IPS DF 4.7 (cell line): ENCODE results near the gene ZNF592.

Experiments used
- DNase-seq: peaks from one replicate; pipeline ENCODE4 v3.0.0-alpha.2; 2013; ENCODE audit warnings: low spot score; ENCODE audit errors: extremely low read depth

Gene ZNF592

GRCh38 chr15:84805221-84805620, 56.8 kb downstream of the ZNF592 start:
- no peak for DNase-seq

DNA sequence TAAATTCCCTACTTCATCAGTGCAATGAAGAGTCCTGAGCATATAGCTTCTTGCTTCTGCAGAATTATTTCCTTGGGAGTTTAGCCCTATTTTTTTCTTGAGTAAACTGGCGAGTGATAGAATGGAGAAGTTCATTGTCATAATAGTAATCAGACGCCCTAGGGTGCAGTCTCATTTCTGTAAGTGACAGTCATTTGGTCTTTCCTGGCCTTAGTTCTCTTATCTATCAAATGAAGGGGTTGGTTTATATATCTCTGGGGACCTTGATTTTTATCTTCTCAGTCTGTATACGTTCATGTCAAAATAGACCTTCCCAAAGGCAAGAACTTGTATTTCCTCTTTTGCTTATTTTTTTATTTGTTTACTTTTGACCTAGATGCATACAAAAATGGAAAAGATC, 58.8 kb downstream of the ZNF592 start:
- no peak for DNase-seq

DNA sequence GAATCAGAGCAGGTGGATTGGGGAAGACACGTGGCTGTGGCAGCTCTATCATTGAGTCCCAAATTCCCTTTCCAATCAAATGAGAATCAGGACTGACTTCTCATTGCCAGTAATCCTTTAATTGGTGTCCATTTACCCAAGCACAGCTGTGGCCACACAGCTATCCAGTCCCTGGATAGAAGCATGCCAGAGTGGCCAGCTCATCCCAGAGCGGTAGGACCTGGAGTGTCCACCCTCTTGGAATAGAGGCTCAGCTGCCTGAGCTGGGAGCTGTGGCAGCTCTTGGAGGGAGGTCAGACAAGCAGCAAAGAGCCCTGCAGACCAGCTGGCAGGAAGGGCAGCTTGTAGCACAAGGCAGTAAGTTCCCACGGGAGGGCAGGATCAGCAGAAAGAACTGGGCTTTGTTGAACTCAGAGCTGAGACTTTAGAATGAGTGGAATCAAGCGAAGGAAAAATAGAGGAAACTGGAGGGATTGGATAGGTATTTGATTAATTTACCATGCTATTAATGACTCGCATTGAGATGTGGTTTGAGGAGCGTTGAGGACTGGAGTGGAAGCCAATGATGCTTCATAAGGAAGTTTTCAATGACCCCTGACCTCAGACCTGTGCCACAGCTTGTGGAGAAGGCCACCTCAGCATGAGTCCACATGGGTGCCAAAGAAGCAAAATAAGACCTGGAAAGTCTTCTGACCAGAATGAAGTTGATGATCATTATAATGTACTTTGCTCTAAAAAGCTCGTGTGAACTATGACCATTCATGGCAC, 61.9 kb downstream of the ZNF592 start:
- no peak for DNase-seq

- DNase-seq = no peak
Observed at GRCh38 chr15:84811151-84811550, 62.8 kb downstream of the ZNF592 start.

- DNase-seq = no peak
Observed at GRCh38 chr15:84811828-84812227, 63.4 kb downstream of the ZNF592 start.

DNA sequence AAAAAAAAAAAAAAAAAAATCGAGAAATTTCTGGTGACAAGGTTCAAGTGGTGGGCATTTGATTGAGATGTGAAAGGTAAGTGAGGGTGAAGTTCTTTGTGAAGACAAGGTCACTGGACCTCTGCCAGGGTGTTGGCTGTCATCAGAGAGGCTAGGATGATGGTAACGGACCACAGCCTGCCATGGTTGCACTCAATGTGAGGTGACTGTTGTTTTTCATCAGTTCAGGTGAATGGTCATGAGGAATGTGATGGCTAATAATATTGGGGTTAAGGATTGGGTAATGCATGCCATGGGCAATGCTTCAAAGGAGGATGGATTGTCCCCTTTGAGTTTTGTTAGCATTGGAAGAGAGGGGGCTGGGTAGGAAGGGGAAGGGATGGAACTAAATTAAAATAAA, 64.5 kb downstream of the ZNF592 start:
- no peak for DNase-seq

DNA sequence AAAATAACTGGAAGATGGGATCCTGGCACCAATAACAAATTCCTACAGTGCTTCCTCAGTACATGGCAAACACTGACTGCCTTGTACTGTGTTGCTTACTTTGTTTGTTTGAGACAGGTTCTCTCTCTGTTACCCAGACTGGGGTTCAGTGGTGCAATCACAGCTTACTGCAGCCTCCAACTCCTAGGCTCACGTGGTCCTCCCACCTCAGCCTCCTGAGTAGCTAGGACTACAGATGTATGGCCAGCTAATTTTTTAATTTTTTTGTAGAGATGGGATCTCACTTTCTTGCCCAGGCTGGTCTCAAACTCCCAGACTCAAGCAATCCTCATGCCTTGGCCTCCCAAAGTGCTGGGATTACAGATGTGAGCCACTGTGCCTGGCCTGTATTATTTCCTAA, 65.0 kb downstream of the ZNF592 start:
- DNase-seq = no peak

DNA sequence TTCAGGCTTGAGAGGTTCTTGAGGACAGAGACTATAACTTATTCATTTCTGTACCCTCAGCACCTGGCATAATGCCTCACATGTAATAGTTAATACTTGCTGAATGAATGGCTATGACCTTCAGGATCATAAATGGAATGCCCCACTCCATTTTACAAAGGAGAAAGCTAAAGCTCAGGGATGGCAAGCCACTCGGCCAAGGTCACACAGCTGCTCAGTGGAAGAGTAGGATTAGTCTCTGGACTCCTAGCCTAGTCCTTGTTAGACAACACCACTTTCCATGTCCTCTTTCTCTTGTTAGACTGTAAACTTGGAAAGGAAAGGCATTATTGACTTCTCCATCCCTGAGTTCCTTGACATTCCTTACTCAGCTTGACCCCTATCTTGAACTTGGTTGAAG, 65.5 kb downstream of the ZNF592 start:
- DNase-seq = no peak

DNA sequence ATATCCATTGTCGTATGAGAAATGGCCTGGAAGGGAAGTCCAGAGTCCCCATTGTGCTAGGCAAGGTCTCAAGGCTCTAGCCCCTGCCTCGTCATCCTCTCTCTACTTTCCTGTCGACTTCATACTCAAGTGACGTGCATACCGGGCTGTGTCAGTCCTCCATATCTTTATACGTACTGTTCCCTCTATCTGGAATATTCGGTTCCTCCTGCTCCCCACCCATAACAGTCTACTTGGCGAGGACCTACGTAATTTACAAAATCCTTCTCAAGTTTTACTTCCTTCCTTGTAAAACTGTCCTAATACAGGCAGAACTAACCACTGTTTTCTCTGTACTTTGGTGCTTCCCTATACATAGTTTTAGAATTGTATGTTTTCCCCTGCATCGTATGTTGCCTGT, 66.5 kb downstream of the ZNF592 start:
- DNase-seq = no peak

DNA sequence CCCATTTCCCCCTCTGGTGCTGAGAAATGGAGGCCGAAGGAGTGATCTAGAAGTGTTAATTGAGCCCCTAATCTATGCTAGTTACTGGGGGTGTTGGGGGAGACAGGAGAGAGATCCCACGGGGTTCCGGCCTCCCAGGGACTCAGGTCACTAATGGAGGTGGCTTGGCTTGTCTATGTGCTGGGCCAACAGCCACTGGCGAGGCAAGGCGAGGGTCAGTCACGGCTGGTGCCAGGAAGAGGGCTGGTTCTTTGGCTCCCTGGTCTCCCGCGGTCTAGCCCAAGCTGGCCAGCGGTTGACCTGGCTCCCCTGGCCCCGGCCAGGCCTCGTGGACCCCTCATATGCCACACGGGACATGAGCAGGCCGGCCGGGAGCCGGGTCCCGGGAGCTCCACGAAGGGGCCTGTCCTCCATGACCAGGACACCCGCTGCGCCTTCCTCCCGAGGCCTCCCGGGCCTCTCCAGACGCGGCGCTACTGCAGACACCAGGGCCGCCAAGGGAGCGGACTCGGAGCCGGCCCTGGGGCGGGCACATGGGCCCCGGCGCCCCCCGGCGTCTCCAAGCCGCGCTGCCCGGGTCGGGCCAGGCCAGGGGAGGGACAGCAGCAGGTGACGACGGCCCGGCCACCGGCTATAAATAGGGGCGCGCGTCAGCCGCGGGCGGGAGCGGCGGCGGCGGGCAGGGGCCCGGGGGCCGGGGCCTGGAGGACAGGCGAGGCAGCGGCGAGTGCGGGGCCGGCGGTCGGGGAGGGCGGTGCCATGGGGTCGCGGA, 68.5 kb downstream of the ZNF592 start, which contains the start of gene ALPK3:
ALPK3 (plus strand) TSS at position 663 of the 772 bp plus-strand sequence; CDS start at position 760, 97 bp downstream.
- no peak for DNase-seq

- DNase-seq = no peak
Observed at GRCh38 chr15:84817466-84818081, 69.2 kb downstream of the ZNF592 start.

GRCh38 chr15:84818261-84819131, 70.1 kb downstream of the ZNF592 start:
- DNase-seq = peak; percentile 58

DNA sequence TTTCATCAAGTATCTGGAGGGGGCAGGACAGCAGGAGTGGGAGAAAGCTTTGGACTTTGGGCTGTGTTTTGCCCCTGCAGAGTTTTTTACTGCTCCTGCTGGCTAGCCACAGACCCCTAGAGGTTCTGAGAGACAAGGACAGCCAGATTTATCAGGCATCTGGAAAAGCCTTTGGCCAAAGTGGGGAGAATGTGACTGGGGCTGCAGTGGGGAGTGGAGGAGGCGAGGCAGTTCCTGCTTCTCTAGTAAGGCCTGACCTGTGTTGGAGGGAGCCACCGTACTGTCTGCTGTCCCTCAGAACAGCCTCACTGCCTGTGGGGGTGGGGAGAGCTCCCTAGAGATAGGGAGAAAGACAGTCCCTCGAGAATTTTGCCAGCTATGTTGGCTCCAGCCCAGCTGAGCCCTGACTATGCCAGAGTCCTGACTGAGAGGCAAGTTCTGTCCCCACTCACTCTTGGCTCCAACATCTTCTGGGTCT, 70.9 kb downstream of the ZNF592 start:
- DNase-seq = no peak

DNA sequence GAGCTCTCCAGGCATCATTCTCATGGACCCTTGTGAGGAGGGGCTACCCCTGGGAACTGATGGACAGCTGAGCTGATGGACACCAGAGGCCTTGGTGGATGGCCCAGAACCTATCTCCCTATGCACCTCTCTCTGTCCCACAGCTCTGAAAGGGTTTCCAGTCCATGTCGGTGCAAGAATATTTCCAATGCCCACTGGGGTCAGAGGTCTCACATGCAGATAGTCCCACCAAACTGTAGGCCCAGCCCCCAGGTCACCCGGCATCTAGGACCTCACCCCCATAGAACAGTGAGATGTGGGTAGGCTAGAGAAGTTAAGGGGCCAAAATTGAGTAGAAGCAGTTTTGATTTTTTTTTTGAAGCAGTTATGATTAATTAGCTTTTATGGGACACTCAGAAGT, 71.4 kb downstream of the ZNF592 start:
- DNase-seq = no peak

GRCh38 chr15:84821501-84822021, 73.2 kb downstream of the ZNF592 start:
- DNase-seq = no peak

DNA sequence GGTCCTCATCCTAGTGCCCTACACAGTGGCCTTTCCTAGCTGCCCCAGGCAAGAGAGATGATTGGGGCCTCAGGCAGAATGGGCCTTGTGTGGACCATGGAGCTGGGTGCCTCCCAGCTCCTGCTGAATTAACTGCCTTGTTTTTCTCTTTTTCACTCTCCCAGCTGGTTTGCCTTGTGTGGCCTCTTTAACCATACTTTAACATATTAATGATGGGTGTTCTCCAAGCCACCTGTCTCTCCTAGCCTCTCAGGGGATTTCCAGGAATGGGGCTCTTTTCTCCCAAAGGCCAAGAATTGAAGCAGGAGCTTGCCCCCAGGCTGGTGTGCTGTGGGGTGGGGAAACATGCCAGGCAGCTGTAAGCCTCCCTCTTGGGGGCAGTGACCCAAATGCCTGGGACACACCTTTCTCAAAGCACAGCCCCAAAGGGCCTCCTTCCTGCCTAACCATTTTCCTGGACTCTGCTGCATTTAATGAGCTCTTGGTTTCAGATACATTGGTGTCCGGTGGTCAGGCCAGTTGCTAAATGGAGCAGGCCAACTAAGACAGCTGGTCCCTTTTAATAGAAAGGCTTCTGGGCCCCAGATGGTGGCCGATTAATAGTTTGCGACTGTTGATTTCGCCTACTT, 74.4 kb downstream of the ZNF592 start:
- no peak for DNase-seq

GRCh38 chr15:84823282-84823878, 75.0 kb downstream of the ZNF592 start:
- no peak for DNase-seq

DNA sequence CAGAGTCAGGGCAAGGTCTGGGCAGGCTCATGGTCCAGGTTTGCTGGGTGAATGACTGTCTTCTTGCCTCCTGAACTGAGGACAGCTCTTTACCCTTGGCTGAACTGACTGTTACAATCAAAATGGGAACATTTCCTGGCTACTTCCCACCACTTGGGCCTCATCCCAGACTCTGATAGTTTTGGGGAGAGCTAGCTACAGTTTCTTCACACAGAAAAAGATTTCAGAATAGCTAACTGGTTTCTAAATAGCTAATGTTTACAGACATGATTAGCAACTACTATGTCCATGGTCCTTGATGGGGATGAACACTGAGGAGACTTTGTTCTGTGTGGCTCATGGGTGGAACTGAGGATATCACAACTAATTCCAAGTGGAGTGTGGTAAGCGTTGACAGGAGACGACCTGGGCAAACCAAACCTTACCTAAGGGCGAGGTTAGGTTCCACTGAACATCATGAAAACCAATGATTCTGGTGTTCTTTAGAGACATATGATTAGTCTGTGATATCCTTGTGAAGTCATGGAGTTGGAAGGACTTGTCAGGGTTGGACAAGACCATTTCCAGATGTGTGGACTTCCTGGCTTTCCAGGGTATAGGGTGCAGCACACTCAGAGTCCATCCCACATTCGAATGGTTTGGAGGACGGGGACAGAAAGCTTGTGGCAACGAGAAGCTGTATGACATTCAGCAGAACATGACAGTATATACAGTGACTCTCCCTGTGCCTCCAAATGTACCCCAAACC, 76.0 kb downstream of the ZNF592 start:
- no peak for DNase-seq

- no peak for DNase-seq
Observed at GRCh38 chr15:84826369-84826823, 78.0 kb downstream of the ZNF592 start.
